Right lobe of liver (tissue), 6 donors: ENCODE data around the gene SCN3A. TPM values are rescaled to one million over a fixed set of nuclear protein-coding genes. Genes with fewer than 3 reads are reported as not detected.

ENCODE experiments used
- ATAC-seq, 4 donors: fragments of 200-7000 bp; cut with Tn5 transposase; one replicate each; pipeline ENCODE4 v1.9.1; 2020; ENCODE audit warnings: mild to moderate bottlenecking in 4 of 4, moderate library complexity in 4 of 4
- DNase-seq, 3 donors: peaks; one replicate each; pipeline ENCODE4 v3.0.0-alpha.2; 2020
- H3K27ac ChIP-seq, 3 donors: fragments of 200-600 bp; one replicate each; pipeline ENCODE4 v1.8.0; 2022
- H3K27me3 ChIP-seq, 2 donors: fragments of 200-600 bp; one replicate each; pipeline ENCODE4 v1.8.0; 2022
- H3K36me3 ChIP-seq, 4 donors: fragments of 200-600 bp; sonication (generic) in 1 of 4; one replicate each; pipeline versions ENCODE4 v1.5.1 to v1.8.0; 2017 to 2022; ENCODE audit warnings: control low read depth in 1 of 4
- H3K4me1 ChIP-seq, 4 donors: fragments of 200-600 bp; sonication (generic) in 1 of 4; one replicate each; pipeline versions ENCODE4 v1.5.1 to v1.8.0; 2017 to 2022; ENCODE audit warnings: control low read depth in 1 of 4
- H3K4me3 ChIP-seq, 3 donors: fragments of 200-600 bp; one replicate each; pipeline ENCODE4 v1.8.0; 2022
- H3K9me3 ChIP-seq, 4 donors: fragments of 200-600 bp; sonication (generic) in 1 of 4; one replicate each; pipeline versions ENCODE4 v1.5.1 to v1.8.0; 2017 to 2022; ENCODE audit warnings: control low read depth in 1 of 4
- CTCF ChIP-seq, 4 donors: fragments of 200-600 bp in 3 of 4; fragments of 450-650 bp in 1 of 4; IDR thresholded peaks; one replicate each; pipeline versions ENCODE4 v1.5.1 to v1.8.0; 2016 to 2022; ENCODE audit warnings: antibody characterized with exemption in 4 of 4, mild to moderate bottlenecking in 2 of 4
- POLR2A ChIP-seq: fragments of 450-650 bp; IDR thresholded peaks from one replicate; pipeline ENCODE4 v1.6.1; 2017; ENCODE audit warnings: antibody characterized with exemption, mild to moderate bottlenecking
- WGBS: methylation state at CpG from one replicate; pipeline ENCODE4 v1.1.6; 2018; ENCODE audit warnings: low coverage, low lambda C conversion rate; ENCODE audit not compliant: insufficient coverage; ENCODE audit errors: missing lambda C conversion rate; 5-methylcytosine and 5-hydroxymethylcytosine counted together
- intact Hi-C, 2 donors: fragments of 100-400 bp; cut with DNase I; formaldehyde crosslinking; loops; one replicate each; pipeline versions ENCODE4 v1.11.2 to v1.14.1; 2022
- total RNA-seq, 6 experiments: library from RNA; depleted of rRNA in 2 of 6; stranded (reverse); fragments of >200 nt in 2 of 6; fragmentation: NEBNext Ultra II Directional in 3 of 6; extraction: Animal tissue kit (Norgen Biotek cat#: 25700) in 3 of 6; gene quantifications; one replicate each; pipeline versions ENCODE4 v1.1.0 to v1.2.4, GENCODE V29; 2016 to 2023
- donor health status: DM: no; HTN: yes; CAD: no.
- donor health status: DM: no; HTN: no; CAD: no.
- donor health status: DM: no; HTN: no; CAD: no.
- donor health status: DM: no; HTN: yes; CAD: no.
- donor health status: DM: no; HTN: yes; CAD: no.

Gene SCN3A
- total RNA-seq, 6 experiments from 2014 or later = 0.02 to 0.17 (median 0.06) TPM; not detected in 3

DNA sequence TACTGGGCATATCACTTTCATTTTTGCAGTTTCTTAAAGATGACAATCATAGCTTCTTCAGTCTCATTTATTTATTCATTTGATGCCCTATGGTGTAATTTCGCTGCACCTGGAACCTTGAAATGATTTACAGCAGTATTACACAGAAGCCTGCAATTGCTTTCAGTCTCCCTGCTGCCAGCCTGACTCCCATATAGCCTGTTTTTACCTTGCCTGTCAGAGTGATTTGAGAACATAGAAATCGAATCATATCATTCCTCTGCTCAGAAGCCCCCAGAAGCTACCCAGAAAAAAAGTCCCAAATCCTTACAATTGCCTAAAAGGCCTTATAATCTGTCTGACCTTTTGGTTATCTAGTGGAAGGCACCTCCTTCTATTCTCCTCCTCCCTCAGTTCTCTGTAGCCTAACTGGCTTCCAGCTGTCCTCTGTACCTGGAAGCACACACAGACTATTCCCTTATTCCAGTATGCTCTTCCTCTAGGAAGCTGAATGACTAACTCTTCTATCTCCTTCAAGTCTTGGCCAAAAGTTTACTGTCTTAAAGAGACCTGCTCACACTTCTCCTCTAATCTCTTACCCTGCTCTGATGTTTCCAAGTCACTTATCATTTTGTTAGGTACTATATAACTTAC is 12.6 kb downstream of the SCN3A start:
- no peaks in the 10 kb centered on the region for H3K36me3 ChIP-seq
- ATAC-seq (no peak), DNase-seq (no peak)
- TF ChIP-seq POLR2A = no peak
- no peak for TF ChIP-seq CTCF (IDR thresholded peaks at IDR 0.05)
- intact Hi-C loops = no loop called here
- WGBS = 24% methylated on average over 2 of the region's 2 CpGs
- H3K9me3 ChIP-seq = no peaks in the 10 kb centered on the region
- no peaks in the 10 kb centered on the region for H3K4me1 ChIP-seq
- no peak overlapping the region for H3K4me3 ChIP-seq
- H3K27me3 ChIP-seq = no peaks in the 10 kb centered on the region
- H3K27ac ChIP-seq = no peak overlapping the region

DNA sequence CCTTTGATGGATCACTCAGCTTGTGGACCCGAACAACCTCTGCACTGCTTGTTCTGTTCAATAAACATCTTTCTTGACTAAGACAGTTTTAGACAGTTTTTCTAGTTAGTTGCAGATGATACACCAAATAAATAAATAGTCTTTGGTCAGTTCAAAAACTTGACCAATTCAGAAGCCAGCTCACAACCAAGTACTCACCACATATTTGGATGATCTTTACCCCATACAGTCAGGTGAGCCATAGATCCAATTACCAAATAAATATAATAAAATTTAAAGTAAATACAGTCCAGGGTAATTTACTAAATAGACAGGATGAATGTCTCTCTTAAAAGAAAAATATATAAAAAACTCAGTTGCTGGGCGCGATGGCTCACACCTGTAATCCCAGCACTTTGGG is 18.2 kb downstream of the SCN3A start:
- Histone ChIP-seq H3K9me3 (no peaks in the 10 kb centered on the region), H3K4me3 (no peak overlapping the region), H3K4me1 (no peaks in the 10 kb centered on the region), H3K36me3 (no peaks in the 10 kb centered on the region), H3K27ac (no peak overlapping the region), H3K27me3 (no peaks in the 10 kb centered on the region)
- intact Hi-C loops = no loop called here
- no peak for ATAC-seq
- 97% methylated on average over 3 of the region's 3 CpGs for WGBS
- DNase-seq = no peak
- TF ChIP-seq CTCF (IDR thresholded peaks at IDR 0.05) (no peak), POLR2A (no peak)

- no peak overlapping the region for H3K27ac ChIP-seq
- H3K9me3 ChIP-seq = no peaks in the 10 kb centered on the region
- ATAC-seq (no peak), DNase-seq (no peak)
- no peaks in the 10 kb centered on the region for H3K4me1 ChIP-seq
- intact Hi-C loops = no loop called here
- H3K4me3 ChIP-seq = no peak overlapping the region
- H3K27me3 ChIP-seq = no peaks in the 10 kb centered on the region
- no peak for TF ChIP-seq CTCF (IDR thresholded peaks at IDR 0.05)
- no peak for TF ChIP-seq POLR2A
- H3K36me3 ChIP-seq = no peaks in the 10 kb centered on the region
- 53% methylated on average over 2 of the region's 2 CpGs for WGBS
Measured at GRCh38 chr2:165182029-165182428, 21.8 kb downstream of the SCN3A start.

- 84% methylated on average over 2 of the region's 2 CpGs for WGBS
- intact Hi-C loops = no loop called here
- ATAC-seq = no peak
Measured at GRCh38 chr2:165176780-165177179, 27.1 kb downstream of the SCN3A start.

More at GRCh38 chr2:165176780-165177179, 27.1 kb downstream of the SCN3A start:
- no peaks in the 10 kb centered on the region for H3K36me3 ChIP-seq
- H3K4me1 ChIP-seq = no peaks in the 10 kb centered on the region
- TF ChIP-seq CTCF (IDR thresholded peaks at IDR 0.05) (no peak), POLR2A (no peak)
- no peaks in the 10 kb centered on the region for H3K9me3 ChIP-seq
- H3K27ac ChIP-seq = no peak overlapping the region
- DNase-seq = no peak
- H3K4me3 ChIP-seq = no peak overlapping the region
- H3K27me3 ChIP-seq = no peaks in the 10 kb centered on the region
